GM21390 (cell line): ENCODE results near the gene IRF1.

Experiments used
- ATAC-seq: cut with Tn5 transposase; IDR thresholded peaks from one replicate; pipeline ENCODE4 v1.9.1; 2021; ENCODE audit not compliant: unreplicated experiment

The IRF1 gene

DNA sequence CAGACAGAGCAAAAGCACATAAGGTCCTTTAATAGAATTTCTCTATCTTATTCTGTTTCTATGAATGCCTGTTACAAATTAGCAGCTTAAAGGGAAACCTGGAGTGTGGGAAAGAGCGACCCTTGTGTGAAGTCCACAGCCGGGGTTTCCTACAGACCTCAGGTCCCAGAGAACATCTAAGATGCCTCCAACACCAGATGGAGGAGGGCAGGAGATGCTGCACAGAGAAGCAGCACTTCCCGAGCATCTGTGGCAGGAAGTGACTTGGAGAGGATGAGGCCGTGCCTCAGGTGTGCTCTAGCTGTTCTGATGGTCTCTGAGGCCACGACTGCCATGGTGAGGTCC is 26.8 kb downstream of the IRF1 start:
- no peak for ATAC-seq

DNA sequence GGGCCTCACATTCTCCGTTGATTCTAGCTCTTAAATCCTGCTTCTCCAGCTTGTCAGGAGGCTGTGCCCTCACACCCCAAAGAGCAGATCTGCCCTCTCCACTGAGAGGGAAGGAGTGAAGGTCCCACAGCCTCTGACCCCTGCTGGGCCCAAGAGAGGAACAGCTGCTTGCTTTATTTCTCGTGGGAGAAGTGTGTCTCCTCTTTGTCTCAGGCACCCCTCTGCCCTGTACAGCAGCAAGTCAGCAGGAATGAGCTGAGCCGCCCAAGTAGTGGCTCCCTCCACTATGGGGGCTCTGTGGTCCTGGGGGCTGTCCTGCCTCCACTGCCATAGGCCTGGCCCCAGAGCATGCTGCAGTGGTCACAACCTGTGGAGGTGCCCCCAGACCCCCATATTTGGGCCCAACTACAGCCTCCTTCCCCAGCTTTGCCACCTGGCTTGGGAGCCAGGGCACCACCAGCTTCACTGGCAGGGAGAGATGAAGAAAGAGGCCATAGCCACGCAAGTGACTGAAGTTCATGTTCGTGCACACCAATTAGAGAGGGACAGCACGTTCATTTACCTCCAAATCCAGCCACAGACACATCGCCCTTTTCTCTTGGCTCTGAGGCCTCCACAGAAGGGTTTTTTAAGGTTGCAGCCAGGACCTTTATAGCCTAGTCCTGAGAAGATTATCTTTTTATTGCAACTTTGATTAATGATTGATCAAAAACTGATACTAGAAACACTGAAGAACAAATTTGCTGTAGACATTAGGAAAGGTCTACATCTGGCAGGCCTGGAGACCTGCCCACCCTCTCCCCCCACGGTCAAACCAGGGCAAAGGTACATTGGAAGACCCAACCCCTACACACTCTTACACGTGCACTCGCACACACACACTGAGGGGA is 27.5 kb downstream of the IRF1 start:
- no peak for ATAC-seq

DNA sequence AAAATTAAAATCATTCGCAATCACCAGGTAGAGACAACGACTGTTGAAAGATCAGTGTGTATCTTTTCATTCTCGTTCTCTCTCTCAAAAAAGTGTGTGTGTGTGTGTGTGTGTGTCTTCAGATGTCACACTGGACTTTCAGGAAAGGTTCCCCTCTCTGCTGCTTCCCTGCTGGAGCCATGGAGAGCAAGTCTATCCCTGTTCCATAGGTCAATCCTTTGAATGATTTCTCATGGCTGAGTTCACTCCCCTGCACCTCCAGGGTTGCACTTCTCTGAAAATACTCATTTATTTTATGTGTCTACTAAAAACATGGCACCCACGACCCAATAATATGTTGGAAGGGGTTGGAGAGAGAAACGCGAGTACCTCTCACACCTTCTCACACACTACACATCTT is 28.2 kb downstream of the IRF1 start:
- ATAC-seq, result no peak

DNA sequence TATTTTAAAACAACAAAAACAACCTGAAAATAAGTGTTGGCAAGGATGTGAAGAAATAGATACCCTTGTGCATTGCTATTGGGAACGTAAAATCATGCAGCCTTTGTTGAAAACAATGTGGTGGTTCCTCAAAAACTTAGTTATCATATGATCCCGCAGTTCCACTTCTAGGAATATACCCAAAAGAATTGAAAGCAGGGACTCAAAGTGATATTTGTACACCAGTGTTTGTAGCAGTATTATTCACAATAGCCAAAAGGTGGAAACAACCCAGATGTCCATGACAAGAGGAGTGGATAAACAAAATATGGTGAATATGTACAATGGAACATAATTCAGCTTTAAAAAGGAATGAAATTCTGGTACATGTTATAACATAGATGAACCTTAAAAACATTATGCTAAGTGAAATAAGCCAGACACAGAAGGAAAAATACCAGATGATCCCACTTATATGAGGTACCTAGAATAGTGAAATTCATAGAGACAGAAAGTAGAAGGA is 29.0 kb downstream of the IRF1 start:
- no peak for ATAC-seq

DNA sequence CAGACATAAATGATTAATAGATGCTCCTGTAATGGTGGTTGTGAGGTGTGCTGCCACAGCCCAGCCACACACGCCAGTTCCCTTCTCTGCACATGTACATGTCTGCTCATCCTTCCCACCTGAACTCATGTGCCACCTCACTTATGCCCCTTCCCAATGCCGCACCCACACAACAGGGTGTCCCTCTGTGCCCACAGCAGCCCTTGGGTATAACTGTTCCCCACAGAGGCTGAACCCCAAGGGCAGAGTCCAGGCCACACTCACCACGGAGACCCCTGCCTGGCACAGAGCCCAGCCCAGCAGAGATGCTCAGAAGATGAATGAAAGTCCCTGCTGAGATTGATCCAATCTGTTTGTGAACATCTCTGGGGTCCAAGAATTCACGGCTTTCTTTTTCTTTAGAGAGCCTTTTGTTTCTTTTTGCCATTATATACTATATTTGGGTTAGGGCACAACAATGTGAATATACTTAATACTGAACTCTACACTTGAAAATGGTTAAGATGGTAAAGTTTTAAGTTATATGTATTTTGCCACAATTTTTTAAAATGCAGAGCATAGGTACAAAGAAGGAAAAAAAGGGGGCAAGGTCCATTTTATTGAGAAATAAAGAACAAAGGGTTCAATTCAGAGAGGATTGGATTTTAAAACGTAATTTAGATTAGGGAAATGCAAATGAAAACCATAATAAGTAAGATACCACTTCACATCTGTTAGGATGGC is 29.6 kb downstream of the IRF1 start:
- no peak for ATAC-seq

DNA sequence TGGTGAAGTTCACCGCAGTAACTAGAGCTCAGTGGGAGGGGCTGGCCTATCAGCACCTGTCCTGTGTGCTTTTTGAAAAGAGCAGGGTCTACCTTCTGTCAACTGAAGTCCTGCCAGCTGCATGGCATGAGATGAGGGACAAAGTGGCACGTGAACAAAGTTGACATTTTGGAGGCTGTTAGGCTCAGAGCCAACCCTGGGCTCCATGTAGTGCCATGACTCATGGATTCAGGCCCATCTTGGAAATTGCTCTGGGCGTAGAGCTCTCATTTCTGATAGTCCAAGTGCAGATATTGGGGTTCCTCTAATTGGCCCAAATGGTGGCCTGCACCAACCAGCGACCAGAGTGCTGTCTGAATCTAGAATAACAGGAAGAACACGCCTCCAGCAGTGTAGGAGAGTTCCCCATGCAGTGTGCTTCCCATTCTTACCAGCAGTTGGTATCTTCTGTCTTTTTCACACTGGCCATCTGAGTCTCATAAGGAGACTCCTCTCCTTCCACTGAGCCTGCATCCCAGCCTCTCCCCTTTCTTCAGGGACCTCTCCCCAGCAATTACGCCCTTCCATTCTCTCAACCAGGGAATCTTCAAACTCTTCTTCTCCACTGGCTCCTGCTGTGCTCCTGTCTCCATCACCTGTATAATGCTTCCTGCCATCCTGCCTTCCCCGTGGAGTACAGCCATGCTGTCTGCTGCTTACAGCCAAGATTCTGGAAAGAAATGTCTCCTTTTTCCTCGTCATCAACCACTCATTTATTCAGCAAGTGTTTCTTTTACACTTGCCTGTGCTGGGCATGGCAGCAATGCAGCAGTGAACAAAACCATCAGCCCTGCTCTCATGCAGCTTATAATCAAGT is 30.4 kb downstream of the IRF1 start:
- ATAC-seq, result no peak

DNA sequence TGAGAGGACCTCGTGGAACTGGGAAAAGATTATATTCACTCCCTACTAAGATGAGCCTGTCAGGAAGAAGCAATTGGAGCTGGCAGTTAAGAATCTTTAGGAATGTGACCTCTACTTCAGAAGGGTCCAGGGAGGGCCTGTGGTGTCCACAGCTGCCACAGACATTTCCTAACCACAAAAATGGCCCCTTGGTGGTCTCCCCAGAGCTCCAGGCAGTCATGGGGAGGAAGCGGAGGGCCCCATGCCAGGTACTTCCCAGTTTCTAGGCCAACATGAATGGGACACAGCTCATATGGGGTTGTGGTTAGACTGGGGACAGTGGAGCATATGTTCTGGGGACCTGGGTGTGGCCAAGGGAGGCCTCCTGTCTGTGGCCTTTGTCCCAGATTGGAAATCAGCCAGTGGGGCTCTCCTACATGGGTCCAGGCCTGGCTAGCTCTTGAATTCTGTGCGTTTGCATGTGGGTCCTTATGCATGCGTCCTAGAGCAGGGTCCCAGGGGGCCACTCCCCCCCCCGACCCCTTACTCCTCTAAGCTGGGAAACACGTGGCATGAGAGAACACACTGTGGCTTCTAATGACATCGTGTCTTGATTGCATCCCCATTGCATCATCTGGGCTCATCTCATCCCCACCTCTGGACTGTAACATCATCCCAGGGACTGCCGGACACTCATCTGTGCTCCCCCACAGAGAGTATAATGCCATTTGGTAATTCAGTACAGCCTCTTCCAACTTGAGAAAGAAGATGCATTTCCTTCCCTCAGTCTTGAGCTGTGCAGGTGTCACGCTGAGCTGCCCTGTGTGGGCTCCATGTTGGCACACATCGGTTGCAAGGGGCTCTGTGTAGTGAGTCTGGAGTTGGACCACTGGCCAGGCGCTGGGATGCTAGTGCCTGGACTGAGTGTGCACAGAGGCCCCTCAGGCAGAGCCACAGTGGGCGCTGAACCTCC is 31.3 kb downstream of the IRF1 start:
- no peak for ATAC-seq

DNA sequence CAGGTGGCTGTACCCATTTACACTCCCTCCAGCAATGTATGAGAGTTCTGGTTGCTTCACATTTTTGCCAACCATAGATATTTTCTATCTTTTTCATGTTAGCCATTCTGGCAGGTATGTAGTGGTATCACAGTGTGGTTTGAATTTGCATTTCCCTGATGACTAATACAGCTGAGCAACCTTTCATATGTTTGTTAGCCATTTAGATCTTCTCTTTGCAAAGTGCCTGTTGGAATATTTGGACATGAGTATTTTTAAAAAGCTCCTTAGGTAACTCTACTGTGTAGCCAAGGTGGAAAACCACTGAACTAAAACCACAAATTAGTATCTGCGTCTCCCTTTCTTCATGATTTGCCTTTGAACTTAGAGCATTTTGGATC is 31.9 kb downstream of the IRF1 start:
- no peak for ATAC-seq

DNA sequence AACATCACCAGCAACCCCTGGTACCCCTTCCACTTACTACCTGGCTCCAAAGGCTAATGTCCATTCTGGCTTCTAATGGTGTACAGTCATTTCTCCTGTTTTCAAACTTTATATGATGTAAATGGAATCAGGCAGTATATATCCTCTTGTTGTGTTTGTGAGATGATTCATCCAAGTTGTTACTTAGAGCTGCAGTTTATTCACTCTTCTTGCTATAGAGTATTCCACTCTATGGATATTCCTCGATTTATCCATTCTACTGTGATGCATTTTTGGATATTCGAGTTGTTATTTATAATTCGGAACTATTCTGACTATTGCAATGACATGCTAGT is 32.4 kb downstream of the IRF1 start:
- ATAC-seq, result no peak

DNA sequence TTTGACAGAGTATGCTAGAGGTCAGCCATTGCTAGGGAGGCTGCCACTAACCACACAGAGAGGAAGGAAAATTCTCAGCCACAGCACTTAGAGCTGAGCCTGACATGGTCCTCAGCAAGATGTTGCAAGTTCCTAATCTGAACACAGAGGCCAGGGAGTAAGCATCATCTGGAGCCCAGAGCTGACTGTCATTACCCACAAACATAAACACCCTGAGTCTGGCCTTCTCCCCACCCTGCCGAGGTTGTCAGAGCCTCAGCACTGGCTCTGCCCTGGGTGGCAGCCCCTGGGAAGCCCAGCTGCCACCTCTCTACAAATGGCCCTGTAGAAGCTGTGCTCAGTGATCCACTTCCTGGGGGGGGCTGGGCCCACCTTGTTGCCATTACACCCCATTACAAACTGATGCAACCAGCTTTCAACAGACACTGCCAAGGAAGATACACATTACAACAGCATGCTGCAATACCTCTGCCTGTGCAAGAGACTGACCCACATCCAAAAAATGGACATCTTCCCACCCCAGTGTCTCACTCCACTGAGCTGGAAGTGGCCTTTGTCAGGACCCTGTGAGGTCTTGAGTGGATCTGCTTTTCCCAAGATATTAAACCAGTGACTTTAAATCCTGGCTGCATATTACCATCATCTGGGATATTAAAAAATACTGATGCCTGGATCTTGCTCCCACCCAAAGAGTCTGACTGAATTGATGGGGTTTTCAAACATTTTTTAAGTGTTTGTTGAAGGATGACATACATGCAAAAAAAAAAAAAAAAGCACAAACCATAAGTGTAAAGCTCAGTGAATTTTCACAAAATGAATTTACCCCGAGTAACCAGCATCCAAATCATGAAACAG is 33.0 kb downstream of the IRF1 start:
- peak; percentile 8 for ATAC-seq

DNA sequence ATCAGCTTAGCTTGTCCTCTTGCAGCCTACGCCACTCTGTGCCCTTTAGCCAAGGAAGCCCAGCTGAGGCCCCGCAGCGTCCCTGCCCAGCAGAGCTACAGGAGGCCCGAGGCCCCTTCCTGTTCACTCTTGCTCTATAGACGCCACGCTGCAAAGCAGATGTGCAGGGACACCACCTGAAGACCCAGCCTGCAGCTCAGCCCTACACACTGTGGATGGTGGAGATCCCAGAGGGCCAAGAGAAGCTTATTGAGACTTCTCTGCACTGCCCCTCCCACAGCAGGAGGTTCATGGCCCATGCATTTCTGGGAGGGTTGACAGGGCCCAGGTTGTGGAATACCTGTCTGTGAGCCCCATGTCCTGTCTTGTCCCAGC is 33.6 kb downstream of the IRF1 start:
- ATAC-seq, result peak; percentile 25

DNA sequence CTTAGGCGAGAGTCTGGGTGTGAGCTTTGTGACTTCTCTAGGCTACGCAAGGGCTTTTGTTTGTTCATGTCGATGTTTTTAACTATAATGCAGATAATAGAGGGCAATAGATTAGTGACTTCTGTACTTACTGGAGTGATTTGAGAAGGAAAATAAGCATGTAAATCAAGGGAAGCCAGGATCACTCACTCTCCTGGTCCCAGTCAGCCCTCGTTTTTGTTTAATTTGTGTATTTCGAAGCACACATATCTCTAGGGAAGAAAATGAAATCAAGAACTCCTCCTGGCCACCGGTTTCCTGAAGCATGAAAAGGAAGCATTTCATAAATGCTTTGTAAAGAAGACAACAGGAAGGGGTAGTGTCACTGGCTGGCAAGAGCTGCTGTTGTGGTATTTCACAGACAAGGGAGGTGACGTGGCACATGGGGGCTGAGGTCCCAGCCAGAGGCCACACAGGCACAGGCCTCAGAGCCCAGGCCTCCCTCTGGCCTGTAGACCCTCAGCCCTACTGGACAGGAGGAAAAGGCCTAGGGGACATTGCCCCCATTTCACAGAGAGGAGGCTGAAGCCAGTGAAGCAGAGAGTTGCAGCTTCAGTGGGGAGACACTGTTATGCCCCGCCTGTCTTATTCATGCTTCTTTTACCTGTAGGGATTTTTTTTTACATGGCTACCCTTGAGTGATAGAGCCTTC is 34.1 kb downstream of the IRF1 start:
- ATAC-seq, result peak; percentile 46

DNA sequence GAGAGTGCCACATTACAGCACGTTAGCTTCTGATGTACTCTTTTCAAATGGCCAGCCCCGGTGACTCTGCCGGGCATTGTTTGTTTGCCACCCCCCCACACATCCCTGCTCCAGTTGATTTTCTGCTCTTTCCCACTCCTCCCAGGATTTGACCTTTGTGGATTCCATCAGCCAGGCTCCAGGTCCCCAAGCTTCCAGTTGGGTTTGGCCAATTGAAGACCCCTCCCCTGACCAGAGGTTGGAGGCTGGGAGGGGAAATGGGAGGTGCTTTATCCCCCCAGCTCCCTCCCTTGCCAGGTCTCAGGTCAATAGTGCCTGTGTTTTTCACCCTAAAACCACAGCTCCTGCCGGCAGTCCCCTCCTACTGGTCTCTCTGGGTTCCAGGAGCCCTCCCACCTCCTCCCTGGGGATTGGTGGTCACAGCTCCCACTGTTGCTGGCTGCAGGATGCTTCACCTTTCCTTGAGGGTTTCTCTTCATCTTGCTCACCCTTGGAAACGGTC is 34.9 kb downstream of the IRF1 start:
- no peak for ATAC-seq

DNA sequence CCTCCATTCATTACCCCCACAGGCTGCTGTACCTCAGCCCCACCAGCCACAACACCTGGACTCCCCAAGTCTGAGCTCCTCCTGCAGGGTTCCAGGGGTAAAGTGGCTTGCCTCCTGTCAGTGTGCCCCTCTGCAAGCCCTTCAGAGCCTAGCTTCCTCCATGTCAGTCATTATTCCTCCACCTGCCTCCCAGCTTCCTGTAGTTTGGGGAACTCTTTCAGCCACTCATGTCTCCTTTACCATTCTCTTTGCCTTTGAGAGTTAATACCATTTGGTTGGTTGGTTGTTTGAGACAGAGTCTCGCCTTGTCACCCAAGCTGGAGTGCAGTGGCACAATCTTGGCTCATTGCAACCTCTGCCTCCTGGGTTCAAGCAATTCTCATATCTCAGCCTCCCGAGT is 36.2 kb downstream of the IRF1 start:
- no peak for ATAC-seq

DNA sequence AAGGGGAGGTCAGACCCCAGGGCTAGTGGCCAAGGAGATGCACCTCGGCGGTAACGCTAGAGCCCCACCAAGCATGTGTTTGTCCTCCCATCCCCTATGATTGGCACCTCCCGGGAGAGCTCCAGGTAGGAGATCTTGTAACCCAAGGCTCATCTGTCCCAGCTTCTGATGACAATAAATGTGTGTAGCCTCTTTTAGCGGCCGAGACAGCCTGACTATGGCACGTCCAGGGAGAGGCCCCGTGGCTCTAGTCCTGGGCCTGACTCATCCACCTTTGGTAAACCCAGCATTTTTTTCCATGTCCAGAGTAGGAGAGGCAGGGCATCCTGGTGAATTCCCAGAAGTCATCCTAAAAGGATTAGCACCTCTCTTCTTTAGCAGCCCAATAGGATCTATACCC is 39.2 kb downstream of the IRF1 start:
- no peak for ATAC-seq

DNA sequence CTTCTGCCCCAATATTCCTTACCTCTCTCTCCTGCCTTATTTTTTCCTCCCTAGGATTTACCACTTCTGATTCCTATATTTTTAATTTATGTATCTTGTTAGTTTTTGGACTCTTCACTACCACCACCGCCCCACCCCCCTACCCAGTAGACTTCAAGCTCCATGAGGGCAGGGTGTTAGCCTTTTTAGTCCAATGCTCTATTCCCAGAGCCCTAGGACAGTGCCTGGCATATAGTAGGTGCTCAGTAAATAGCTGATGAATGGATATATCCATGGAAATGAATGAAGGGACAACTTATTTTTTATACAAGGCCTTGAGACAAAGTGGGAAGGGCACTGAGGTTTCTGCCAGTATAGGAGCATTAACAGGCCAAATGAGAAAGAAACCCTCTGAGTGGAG is 41.5 kb downstream of the IRF1 start:
- no peak for ATAC-seq

DNA sequence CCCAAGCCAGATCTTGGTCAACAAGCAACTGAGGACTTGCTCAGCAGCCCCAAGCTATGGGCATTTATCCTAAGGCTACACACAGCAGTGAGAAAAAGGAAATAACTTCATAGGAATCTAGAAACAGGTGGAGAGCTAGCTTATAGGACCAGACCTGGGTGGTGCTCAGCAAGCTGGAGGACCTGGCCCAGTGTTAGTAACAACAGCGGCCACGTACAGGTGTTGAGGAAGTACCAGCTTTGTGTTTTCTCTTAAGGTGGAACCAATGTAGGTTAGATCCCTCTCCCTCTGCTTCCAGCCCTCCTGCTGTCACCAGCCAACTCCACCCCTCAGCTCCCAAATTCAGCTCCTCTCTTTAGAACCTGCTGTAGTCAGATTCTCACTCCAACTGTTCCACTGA is 43.4 kb downstream of the IRF1 start:
- ATAC-seq, result no peak

DNA sequence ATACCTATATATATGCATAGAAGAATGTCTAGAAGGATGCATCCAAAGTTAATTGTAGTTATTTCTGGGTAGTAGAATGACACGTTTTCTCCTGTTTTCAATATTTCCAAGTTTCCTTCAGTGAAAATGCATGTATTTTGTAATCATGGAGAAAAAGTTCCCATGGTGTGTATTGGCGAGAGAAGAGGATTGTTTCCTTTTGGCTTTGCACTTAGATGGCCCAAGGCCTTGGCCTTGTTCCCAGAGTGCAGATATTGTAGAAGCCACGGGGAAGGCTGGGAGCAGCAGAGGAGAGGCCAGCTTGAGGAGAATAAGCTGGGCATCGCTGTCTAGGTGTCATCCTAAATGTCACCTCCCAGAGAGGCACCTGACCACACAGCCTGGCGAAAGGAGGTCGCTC is 44.0 kb downstream of the IRF1 start:
- ATAC-seq, result no peak

DNA sequence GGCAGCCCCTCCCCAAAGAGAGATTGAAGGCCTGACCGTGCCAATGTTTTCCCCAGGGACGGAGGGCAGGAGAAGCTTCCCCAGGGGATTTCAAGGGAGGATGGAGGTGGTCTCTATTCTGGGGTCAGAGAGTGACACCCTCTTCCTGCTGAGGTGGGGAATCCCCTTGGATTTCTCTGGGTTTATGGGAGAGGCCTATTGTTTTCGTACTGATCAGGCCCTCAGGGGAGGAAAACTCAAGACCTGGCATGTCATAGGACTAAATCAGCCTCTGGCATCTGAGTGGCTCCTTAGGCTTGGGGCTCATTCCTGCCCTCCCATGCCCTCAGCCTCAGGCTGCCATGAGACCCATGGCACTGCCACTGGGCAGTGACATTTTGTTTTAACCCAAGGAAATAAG is 44.6 kb downstream of the IRF1 start:
- ATAC-seq, result no peak
